Measurements from ENCODE around the gene C1QTNF3. TPM values are rescaled to one million over a fixed set of nuclear protein-coding genes. Genes with fewer than 3 reads are reported as not detected.
A peak's percentile ranks its signal among the peaks of the same experiment; 100 is the strongest.

The C1QTNF3 gene
- total RNA-seq, 6 experiments from 2014 or later: 0.40 to 0.62 (median 0.50) TPM

GRCh38 chr5:34051374-34051980 lies 8.5 kb upstream of the C1QTNF3 start:
- peak overlapping the region; percentile 81 for H3K27ac Mint-ChIP-seq
- peaks cover 69% of the 10 kb centered on the region for H3K4me1 Mint-ChIP-seq (ENCODE audit: low read depth)

DNA sequence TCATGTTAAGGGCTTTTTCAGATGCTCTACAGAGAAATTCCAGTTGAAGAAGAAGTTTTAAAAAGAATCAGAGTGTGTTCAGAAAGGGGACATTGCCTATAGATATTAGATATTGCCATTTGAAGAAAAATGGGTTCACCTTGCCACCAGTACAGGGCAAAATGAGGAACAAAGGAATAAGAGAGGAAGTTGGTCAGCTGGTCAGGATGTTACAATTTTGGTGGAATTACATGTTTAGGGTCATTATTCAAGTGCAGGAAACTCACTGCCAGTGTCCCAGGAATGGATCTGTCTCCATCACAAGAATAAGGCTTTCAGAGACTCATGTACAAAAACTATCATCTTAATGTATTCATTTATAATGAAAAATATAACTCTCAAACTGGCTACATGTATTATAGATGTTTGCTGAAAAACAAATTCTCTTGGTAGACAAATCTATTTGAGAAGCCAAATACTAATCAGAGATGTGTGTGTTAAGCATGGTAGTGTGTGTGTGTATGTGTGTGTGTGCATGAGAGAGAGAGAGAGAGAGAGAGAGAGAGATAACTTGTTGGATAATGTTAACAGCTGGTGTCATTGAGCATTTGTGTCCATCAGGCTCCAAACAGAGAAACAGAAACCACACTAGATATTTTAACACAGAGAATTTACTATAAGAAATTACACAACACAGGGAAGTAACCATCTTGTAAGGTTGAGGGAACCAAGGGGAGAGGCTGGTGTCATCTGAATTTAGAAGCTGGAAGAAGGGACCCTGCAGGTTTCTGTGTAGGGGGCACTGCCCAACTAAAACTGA lies 5.0 kb upstream of the C1QTNF3 start:
- peaks cover 67% of the 10 kb centered on the region for H3K4me1 Mint-ChIP-seq (ENCODE audit: low read depth)
- H3K4me3 Mint-ChIP-seq: no peak overlapping the region
- no peaks in the 10 kb centered on the region for H3K9me3 Mint-ChIP-seq
- H3K36me3 Mint-ChIP-seq (ENCODE audit: low read depth): peaks cover 5% of the 10 kb centered on the region; the same call in 1 of the 2 replicates
- no peaks in the 10 kb centered on the region; the same call in 1 of the 2 replicates for H3K27me3 Mint-ChIP-seq (ENCODE audit: insufficient read depth)
- DNase-seq: no peak
- no peak for TF ChIP-seq CTCF (IDR thresholded peaks at IDR 0.05)
- no peak overlapping the region for H3K27ac Mint-ChIP-seq

More at GRCh38 chr5:34051374-34051980, 8.5 kb upstream of the C1QTNF3 start:
- Mint-ChIP-seq H3K4me3 (peak overlapping the region; percentile 68), H3K36me3 (ENCODE audit: low read depth) (peaks cover 5% of the 10 kb centered on the region; the same call in 1 of the 2 replicates), H3K27me3 (ENCODE audit: insufficient read depth) (no peaks in the 10 kb centered on the region; the same call in none of the 2 replicates), H3K9me3 (no peaks in the 10 kb centered on the region)
- no peak for TF ChIP-seq CTCF (IDR thresholded peaks at IDR 0.05)
- DNase-seq: no peak

- no peak for DNase-seq
- Mint-ChIP-seq H3K27ac (no peak overlapping the region), H3K36me3 (ENCODE audit: low read depth) (peaks cover 5% of the 10 kb centered on the region; the same call in 1 of the 2 replicates)
These were observed 4.1 kb upstream of the C1QTNF3 start for GRCh38 chr5:34047143-34047542.

GRCh38 chr5:34045996-34046395 lies 3.0 kb upstream of the C1QTNF3 start:
- no peak for TF ChIP-seq CTCF (IDR thresholded peaks at IDR 0.05)
- Mint-ChIP-seq H3K27me3 (ENCODE audit: insufficient read depth) (no peaks in the 10 kb centered on the region; the same call in 1 of the 2 replicates), H3K4me3 (no peak overlapping the region; the same call in 1 of the 2 replicates), H3K9me3 (no peaks in the 10 kb centered on the region), H3K4me1 (ENCODE audit: low read depth) (peaks cover 47% of the 10 kb centered on the region), H3K27ac (peak overlapping the region; percentile 58), H3K36me3 (ENCODE audit: low read depth) (no peaks in the 10 kb centered on the region; the same call in 1 of the 2 replicates)
- DNase-seq: peak; percentile 56

More at GRCh38 chr5:34047143-34047542, 4.1 kb upstream of the C1QTNF3 start:
- Mint-ChIP-seq H3K4me1 (ENCODE audit: low read depth) (peaks cover 58% of the 10 kb centered on the region), H3K9me3 (no peaks in the 10 kb centered on the region), H3K27me3 (ENCODE audit: insufficient read depth) (no peaks in the 10 kb centered on the region; the same call in 1 of the 2 replicates), H3K4me3 (no peak overlapping the region)
- no peak for TF ChIP-seq CTCF (IDR thresholded peaks at IDR 0.05)

DNA sequence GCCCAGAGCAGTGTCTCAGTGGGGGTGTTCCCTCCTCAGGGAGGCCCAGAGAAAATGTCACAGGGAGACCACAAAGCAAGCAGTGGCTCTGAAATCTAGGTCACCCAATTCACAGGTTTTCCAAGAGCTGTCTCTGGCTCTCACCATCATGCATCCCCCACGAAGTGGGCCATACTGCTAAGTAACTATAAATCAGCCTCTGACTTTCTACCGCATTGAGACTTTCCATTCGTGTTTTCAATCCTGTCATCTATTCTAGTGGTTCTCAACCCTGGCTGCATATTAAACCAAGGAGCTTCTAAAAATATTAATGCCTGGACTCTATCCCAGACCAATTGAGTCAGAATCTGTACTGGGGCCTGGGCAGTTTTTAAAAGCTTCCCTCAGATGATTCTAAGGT lies 2.0 kb upstream of the C1QTNF3 start:
- no peak for TF ChIP-seq CTCF (IDR thresholded peaks at IDR 0.05)
- no peaks in the 10 kb centered on the region for H3K9me3 Mint-ChIP-seq
- H3K4me3 Mint-ChIP-seq: no peak overlapping the region
- no peak overlapping the region for H3K27ac Mint-ChIP-seq
- no peaks in the 10 kb centered on the region; the same call in 1 of the 2 replicates for H3K36me3 Mint-ChIP-seq (ENCODE audit: low read depth)
- peaks cover 44% of the 10 kb centered on the region for H3K4me1 Mint-ChIP-seq (ENCODE audit: low read depth)
- DNase-seq: no peak
- no peaks in the 10 kb centered on the region; the same call in none of the 2 replicates for H3K27me3 Mint-ChIP-seq (ENCODE audit: insufficient read depth)
